ENCODE measurements around the gene CAMTA1.

The CAMTA1 gene

GRCh38 chr1:7333094-7333493, 547.8 kb downstream of the CAMTA1 start:
- ATAC-seq (ENCODE audit: insufficient read depth, low read depth) (no peak), DNase-seq (no peak)
- Histone ChIP-seq H3K9me3 (ENCODE audit: insufficient read depth, low read length, severe bottlenecking) (no peaks in the 10 kb centered on the region), H3K4me2 (ENCODE audit: insufficient read depth, low read length) (no peak overlapping the region), H3K79me2 (ENCODE audit: insufficient read depth, low read length) (no peaks in the 10 kb centered on the region), H3K27ac (ENCODE audit: low read length) (no peak overlapping the region), H3K9ac (ENCODE audit: low read depth, low read length) (no peak overlapping the region), H3K4me3 (ENCODE audit: low read depth in 1 of 2, low read length in 2 of 2) (no peak overlapping the region), H2AFZ (ENCODE audit: low read depth, low read length) (no peak overlapping the region), H4K20me1 (ENCODE audit: insufficient read depth, low read length) (peaks cover 3% of the 10 kb centered on the region; the same call in 1 of the 2 replicates), H3K4me1 (ENCODE audit: insufficient read depth, low read length) (no peaks in the 10 kb centered on the region), H3K36me3 (ENCODE audit: insufficient read depth, low read length) (no peaks in the 10 kb centered on the region), H3K27me3 (ENCODE audit: insufficient read depth, low read length, poor library complexity) (peaks cover under 1% of the 10 kb centered on the region)
- TF ChIP-seq CTCF (IDR thresholded peaks at IDR 0.05; ENCODE audit: borderline replicate concordance, extremely low read depth, low read length, poor library complexity, severe bottlenecking) = no peak
- TF ChIP-seq EZH2 (IDR thresholded peaks at IDR 0.05; ENCODE audit: borderline replicate concordance, low read depth, low read length, severe bottlenecking) = no peak

GRCh38 chr1:7333620-7334019, 548.4 kb downstream of the CAMTA1 start:
- Histone ChIP-seq H3K9me3 (ENCODE audit: insufficient read depth, low read length, severe bottlenecking) (no peaks in the 10 kb centered on the region), H3K9ac (ENCODE audit: low read depth, low read length) (no peak overlapping the region), H3K27me3 (ENCODE audit: insufficient read depth, low read length, poor library complexity) (no peaks in the 10 kb centered on the region), H3K4me2 (ENCODE audit: insufficient read depth, low read length) (no peak overlapping the region), H2AFZ (ENCODE audit: low read depth, low read length) (no peak overlapping the region), H3K4me3 (ENCODE audit: low read depth in 1 of 2, low read length in 2 of 2) (no peak overlapping the region), H3K36me3 (ENCODE audit: insufficient read depth, low read length) (no peaks in the 10 kb centered on the region), H4K20me1 (ENCODE audit: insufficient read depth, low read length) (peaks cover 3% of the 10 kb centered on the region; the same call in 1 of the 2 replicates), H3K4me1 (ENCODE audit: insufficient read depth, low read length) (no peaks in the 10 kb centered on the region), H3K27ac (ENCODE audit: low read length) (no peak overlapping the region), H3K79me2 (ENCODE audit: insufficient read depth, low read length) (no peaks in the 10 kb centered on the region)
- TF ChIP-seq CTCF (IDR thresholded peaks at IDR 0.05; ENCODE audit: borderline replicate concordance, extremely low read depth, low read length, poor library complexity, severe bottlenecking) = no peak
- TF ChIP-seq EZH2 (IDR thresholded peaks at IDR 0.05; ENCODE audit: borderline replicate concordance, low read depth, low read length, severe bottlenecking) = no peak
- no peak for ATAC-seq (ENCODE audit: insufficient read depth, low read depth)
- DNase-seq = no peak

GRCh38 chr1:7334475-7335035, 549.3 kb downstream of the CAMTA1 start:
- no peak for TF ChIP-seq CTCF (IDR thresholded peaks at IDR 0.05; ENCODE audit: borderline replicate concordance, extremely low read depth, low read length, poor library complexity, severe bottlenecking)
- TF ChIP-seq EZH2 (IDR thresholded peaks at IDR 0.05; ENCODE audit: borderline replicate concordance, low read depth, low read length, severe bottlenecking) = no peak
- no peak overlapping the region for H3K4me3 ChIP-seq (ENCODE audit: low read depth in 1 of 2, low read length in 2 of 2)
- no peaks in the 10 kb centered on the region for H3K79me2 ChIP-seq (ENCODE audit: insufficient read depth, low read length)
- ATAC-seq (ENCODE audit: insufficient read depth, low read depth) (no peak), DNase-seq (no peak)
- no peak overlapping the region for H3K9ac ChIP-seq (ENCODE audit: low read depth, low read length)
- H3K36me3 ChIP-seq (ENCODE audit: insufficient read depth, low read length) = no peaks in the 10 kb centered on the region
- H3K27ac ChIP-seq (ENCODE audit: low read length) = no peak overlapping the region
- no peaks in the 10 kb centered on the region for H3K27me3 ChIP-seq (ENCODE audit: insufficient read depth, low read length, poor library complexity)
- no peaks in the 10 kb centered on the region for H3K9me3 ChIP-seq (ENCODE audit: insufficient read depth, low read length, severe bottlenecking)
- H2AFZ ChIP-seq (ENCODE audit: low read depth, low read length) = no peak overlapping the region
- no peaks in the 10 kb centered on the region for H3K4me1 ChIP-seq (ENCODE audit: insufficient read depth, low read length)
- no peak overlapping the region for H3K4me2 ChIP-seq (ENCODE audit: insufficient read depth, low read length)
- H4K20me1 ChIP-seq (ENCODE audit: insufficient read depth, low read length) = peaks cover 3% of the 10 kb centered on the region; the same call in 1 of the 2 replicates

Data from DND-41 (cell line).